GM19025 (cell line): Measurements from ENCODE around the gene TXLNA.

Experiments
- ATAC-seq: cut with Tn5 transposase; IDR thresholded peaks from one replicate; pipeline ENCODE4 v1.9.1; 2021; ENCODE audit warnings: mild to moderate bottlenecking, low read depth, moderate library complexity; ENCODE audit not compliant: unreplicated experiment

The TXLNA gene

GRCh38 chr1:32240140-32240951 lies 60.9 kb downstream of the TXLNA start:
- ATAC-seq: no peak

GRCh38 chr1:32241001-32241763 lies 61.7 kb downstream of the TXLNA start:
- ATAC-seq: no peak

DNA sequence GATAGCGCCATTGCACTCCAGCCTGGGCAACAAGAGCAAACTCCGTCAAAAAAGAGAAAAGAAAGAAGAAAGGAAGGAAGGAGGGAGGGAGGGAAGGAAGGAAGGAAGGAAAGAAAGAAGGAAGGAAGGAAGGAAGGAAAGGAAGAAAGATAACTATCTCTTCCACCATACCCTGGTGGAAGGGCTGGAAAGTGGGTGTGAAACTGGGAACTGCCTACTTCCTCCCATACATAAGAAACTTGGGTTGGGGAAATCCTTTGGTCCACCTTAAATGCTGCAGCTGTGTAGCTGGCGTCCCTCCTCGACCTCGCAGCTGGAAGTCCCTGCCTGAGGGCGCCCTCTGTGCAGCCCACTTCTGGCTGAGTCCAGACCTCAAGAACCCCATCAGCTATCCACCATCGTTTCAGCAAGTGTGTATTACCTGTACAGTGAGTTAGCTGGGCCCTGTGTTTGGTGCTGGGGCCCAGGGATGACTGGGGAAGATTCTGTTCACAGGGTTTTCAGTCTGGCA lies 62.9 kb downstream of the TXLNA start:
- ATAC-seq: no peak

GRCh38 chr1:32246888-32247273 lies 67.4 kb downstream of the TXLNA start, which contains the start of gene FAM167B:
Gene FAM167B (plus strand): TSS chr1:32247222. CDS start chr1:32247422, 200 bp downstream.
- ATAC-seq: no peak

- ATAC-seq: no peak
Measured at GRCh38 chr1:32247452-32247851, 68.0 kb downstream of the TXLNA start.
